HG03565 (cell line): ENCODE results near the gene JOSD2.

Source experiments
- ATAC-seq: cut with Tn5 transposase; IDR thresholded peaks from one replicate; pipeline ENCODE4 v1.9.1; 2021; ENCODE audit warnings: mild to moderate bottlenecking, moderate library complexity; ENCODE audit not compliant: unreplicated experiment

The JOSD2 gene

GRCh38 chr19:50457300-50457699 is 53.7 kb downstream of the JOSD2 start:
- ATAC-seq = no peak
